Measurements from ENCODE around the gene BEND6.
"Not testable (repeated sequence)": the region's sequence is repeated elsewhere in the genome, so short reads cannot be mapped to it uniquely, and the experiment has no call there.

BEND6 gene

GRCh38 chr6:57040011-57040410 is 85.1 kb downstream of the BEND6 start:
- FAIRE-seq = no peak

GRCh38 chr6:57044061-57044460 is 89.2 kb downstream of the BEND6 start:
- not testable (repeated sequence) for FAIRE-seq

DNA sequence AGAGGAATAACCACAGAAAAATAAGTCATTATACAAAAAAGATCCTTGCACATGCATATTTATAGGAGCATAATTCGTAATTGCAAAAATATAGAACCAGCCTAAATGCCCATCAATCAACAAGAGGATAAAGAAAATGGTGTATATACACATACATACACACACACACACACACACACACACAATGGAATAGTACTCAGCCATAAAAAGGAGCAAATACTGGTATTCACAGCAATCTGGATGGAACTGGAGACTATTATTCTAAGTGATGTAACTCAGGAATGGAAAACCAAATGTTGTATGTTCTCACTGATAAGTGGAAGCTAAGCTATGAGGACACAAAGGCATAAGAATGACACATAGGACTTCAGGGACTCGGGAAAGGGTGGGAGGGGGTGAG is 89.7 kb downstream of the BEND6 start:
- no peak for FAIRE-seq

- FAIRE-seq = not testable (repeated sequence)
Measured at GRCh38 chr6:57046332-57047256, 91.7 kb downstream of the BEND6 start, which contains the start of gene KIAA1586. TSS of gene KIAA1586 (plus strand) at chr6:57046693. CDS start at chr6:57046756, 63 bp downstream.

DNA sequence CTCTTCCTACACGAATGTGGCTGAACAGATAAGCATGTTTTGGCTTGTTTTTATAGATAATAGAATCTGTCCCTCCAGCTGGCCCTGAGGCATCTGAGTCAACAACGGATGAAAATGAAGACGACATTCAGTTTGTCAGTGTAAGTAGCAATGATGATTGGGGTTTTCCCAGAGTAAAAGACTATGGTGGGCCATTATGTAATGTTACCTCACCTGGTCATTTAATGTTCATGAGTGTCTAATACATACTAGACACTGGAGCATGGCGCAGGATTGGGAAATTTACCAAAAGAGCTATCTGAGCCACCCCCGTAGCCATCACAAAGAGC is 92.3 kb downstream of the BEND6 start:
- FAIRE-seq = not testable (repeated sequence)

- FAIRE-seq = not testable (repeated sequence)
Measured at GRCh38 chr6:57047859-57048258, 93.0 kb downstream of the BEND6 start.

DNA sequence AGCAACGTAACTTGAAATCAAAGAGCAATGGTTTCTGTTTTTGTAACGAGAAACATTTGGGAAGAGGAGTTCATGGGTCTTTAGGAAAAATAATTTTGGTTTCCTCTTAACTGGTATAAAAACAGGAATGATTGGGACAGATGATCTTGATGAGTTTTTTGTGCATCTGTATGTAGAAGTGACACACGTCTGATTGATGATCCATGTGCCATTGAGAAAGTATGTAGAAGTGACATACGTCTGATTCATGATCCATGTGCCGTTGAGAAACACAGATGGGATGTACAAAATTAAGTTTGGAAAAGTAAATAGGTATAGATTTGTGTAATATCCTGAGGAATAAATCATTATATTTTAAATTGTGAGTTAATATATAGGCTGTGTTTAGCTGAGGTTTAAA is 93.7 kb downstream of the BEND6 start:
- FAIRE-seq = no peak

- no peak for FAIRE-seq
Measured at GRCh38 chr6:57063847-57064246, 108.9 kb downstream of the BEND6 start.

DNA sequence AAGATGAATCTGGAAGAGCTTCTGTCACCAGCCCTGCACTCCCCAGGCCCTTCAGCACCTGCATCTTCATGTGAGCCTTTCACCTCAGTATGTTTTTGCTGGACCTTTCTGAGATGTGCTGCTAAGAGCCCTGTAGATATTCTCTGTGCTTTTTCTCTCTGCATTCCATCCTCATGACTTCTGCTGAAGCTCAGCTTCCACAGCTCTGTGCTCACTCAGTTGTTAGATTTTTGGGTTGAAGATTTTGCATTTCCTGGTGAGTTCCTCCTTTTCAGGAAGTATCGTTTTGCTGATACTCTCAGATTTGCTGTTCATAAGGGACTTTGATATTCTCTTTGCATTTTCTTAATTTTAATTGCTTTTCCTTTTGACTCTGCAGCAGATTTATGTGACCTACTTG is 109.9 kb downstream of the BEND6 start:
- FAIRE-seq = no peak

- FAIRE-seq = no peak
Measured at GRCh38 chr6:57068061-57068460, 113.2 kb downstream of the BEND6 start.

DNA sequence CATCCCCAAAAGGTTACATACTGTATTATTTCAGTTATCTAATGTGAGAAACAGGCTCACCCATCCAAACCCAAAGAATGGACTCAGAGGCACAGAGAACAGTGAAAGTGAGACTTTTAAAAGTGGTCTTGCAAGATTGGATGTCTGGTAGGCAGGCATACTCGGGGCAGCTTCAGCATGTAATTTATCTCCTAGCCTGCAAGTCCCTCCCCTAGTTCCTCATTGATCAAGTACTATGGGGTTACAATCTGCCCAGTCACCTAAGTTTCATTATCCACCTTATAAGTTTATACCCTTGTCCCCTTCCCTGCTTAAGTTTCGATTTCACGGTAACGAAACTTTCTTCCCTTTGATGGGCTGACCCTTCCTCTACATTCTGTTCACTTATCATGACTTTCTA is 114.3 kb downstream of the BEND6 start:
- FAIRE-seq = no peak

GRCh38 chr6:57069920-57070331 is 115.0 kb downstream of the BEND6 start:
- FAIRE-seq = no peak

DNA sequence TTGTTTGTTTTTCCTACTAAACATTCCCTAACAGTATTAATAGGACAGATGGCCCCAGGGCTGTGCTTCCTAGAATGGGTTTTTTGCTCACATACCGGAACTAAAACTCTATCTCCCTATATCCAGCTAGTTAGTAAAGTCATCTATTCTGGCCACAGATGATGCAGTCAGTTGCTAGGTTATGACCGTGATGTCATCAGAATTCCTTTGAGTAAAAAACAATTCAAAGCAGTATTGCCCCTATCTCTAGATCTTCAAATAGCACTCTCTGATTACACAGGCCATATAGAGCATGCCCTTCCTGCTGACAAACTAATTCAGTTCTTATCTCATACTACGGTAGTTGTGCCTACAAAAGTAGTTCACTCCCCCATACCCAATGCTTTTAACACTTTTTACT is 117.2 kb downstream of the BEND6 start:
- no peak for FAIRE-seq

- FAIRE-seq = no peak
Measured at GRCh38 chr6:57074383-57074782, 119.5 kb downstream of the BEND6 start.

- FAIRE-seq = no peak
Measured at GRCh38 chr6:57075092-57075491, 120.2 kb downstream of the BEND6 start.
